Vagina (tissue), 2 donors: ENCODE measurements around the gene TUBE1. TPM values are rescaled to one million over a fixed set of nuclear protein-coding genes. Genes with fewer than 3 reads are reported as not detected.

Experiments used
- DNase-seq, 2 donors: peaks; one replicate each; pipeline ENCODE4 v3.0.0-alpha.2; 2017; ENCODE audit errors: extremely low spot score in 2 of 2
- H3K27ac ChIP-seq: fragments of 200-600 bp; sonication (generic); one replicate; pipeline ENCODE4 v1.5.1; 2019
- H3K27me3 ChIP-seq: fragments of 200-600 bp; sonication (generic); one replicate; pipeline ENCODE4 v1.5.1; 2019
- H3K36me3 ChIP-seq, 2 donors: fragments of 200-600 bp; sonication (generic); one replicate each; pipeline ENCODE4 v1.5.1; 2017 to 2019
- H3K4me1 ChIP-seq: fragments of 200-600 bp; sonication (generic); one replicate; pipeline ENCODE4 v1.5.1; 2019
- H3K4me3 ChIP-seq, 2 donors: fragments of 200-600 bp; sonication (generic); 1 replicate in 1 of 2; 2 replicates in 1 of 2; pipeline ENCODE4 v1.5.1; 2016 to 2019
- H3K9me3 ChIP-seq: fragments of 200-600 bp; sonication (generic); one replicate; pipeline ENCODE4 v1.5.1; 2019
- CTCF ChIP-seq, 3 experiments: fragments of 450-650 bp in 2 of 3; fragments of 200-600 bp in 1 of 3; sonication (generic) in 1 of 3; IDR thresholded peaks; one replicate each; pipeline ENCODE4 v1.5.1; 2017 to 2019; ENCODE audit warnings: antibody characterized with exemption in 3 of 3, mild to moderate bottlenecking in 2 of 3, moderate library complexity in 2 of 3
- POLR2A ChIP-seq, 2 donors: fragments of 450-650 bp; IDR thresholded peaks; one replicate each; pipeline ENCODE4 v1.6.1; 2017; ENCODE audit warnings: antibody characterized with exemption in 2 of 2, mild to moderate bottlenecking in 2 of 2, moderate library complexity in 2 of 2
- POLR2AphosphoS5 ChIP-seq, 2 donors: sonication (generic); formaldehyde crosslinking; IDR thresholded peaks; one replicate each; pipeline ENCODE4 v1.9.0; 2017; ENCODE audit warnings: antibody characterized with exemption in 2 of 2, mild to moderate bottlenecking in 2 of 2, low read depth in 1 of 2; ENCODE audit not compliant: insufficient read depth in 1 of 2
- intact Hi-C: fragments of 100-400 bp; cut with DNase I; formaldehyde crosslinking; loops from one replicate; pipeline ENCODE4 v1.15.1; 2023
- total RNA-seq: library from RNA; depleted of rRNA; stranded (reverse); fragments of >200 nt; gene quantifications from one replicate; pipeline ENCODE4 v1.2.3, GENCODE V29; 2016

TUBE1 gene
- total RNA-seq, 1 donor from 2014 or later, result 38.8 TPM

GRCh38 chr6:112096901-112097300 is 9.6 kb upstream of the TUBE1 start:
- Histone ChIP-seq H3K4me3 (no peak overlapping the region), H3K9me3 (no peaks in the 10 kb centered on the region), H3K27ac (no peak overlapping the region), H3K36me3 (peaks cover 0 to 9% of the 10 kb centered on the region in 2 donors), H3K27me3 (no peaks in the 10 kb centered on the region), H3K4me1 (no peaks in the 10 kb centered on the region)
- no peak for DNase-seq
- TF ChIP-seq POLR2A (IDR thresholded peaks at IDR 0.05), result no peak
- TF ChIP-seq CTCF (IDR thresholded peaks at IDR 0.05), result no peak
- TF ChIP-seq POLR2AphosphoS5 (IDR thresholded peaks at IDR 0.05; ENCODE audit: insufficient read depth in 1 of 2, low read depth in 1 of 2), result no peak
- intact Hi-C loops, result loop anchor here (1.0 kb wide), 1 partner anchor 44 kb away; no protein-coding TSS in a partner anchor

GRCh38 chr6:112087916-112088315 is 634 bp upstream of the TUBE1 start:
- Histone ChIP-seq H3K4me1 (peaks cover 19% of the 10 kb centered on the region), H3K27ac (peak overlapping the region; percentile 82), H3K27me3 (no peaks in the 10 kb centered on the region), H3K4me3 (peak overlapping the region; percentile 80 to 83), H3K36me3 (peaks cover 0 to 11% of the 10 kb centered on the region in 2 donors), H3K9me3 (no peaks in the 10 kb centered on the region)
- no peak for DNase-seq
- TF ChIP-seq CTCF (IDR thresholded peaks at IDR 0.05), result no peak
- TF ChIP-seq POLR2AphosphoS5 (IDR thresholded peaks at IDR 0.05; ENCODE audit: insufficient read depth in 1 of 2, low read depth in 1 of 2), result no peak
- no peak for TF ChIP-seq POLR2A (IDR thresholded peaks at IDR 0.05)
- intact Hi-C loops, result no loop called here

DNA sequence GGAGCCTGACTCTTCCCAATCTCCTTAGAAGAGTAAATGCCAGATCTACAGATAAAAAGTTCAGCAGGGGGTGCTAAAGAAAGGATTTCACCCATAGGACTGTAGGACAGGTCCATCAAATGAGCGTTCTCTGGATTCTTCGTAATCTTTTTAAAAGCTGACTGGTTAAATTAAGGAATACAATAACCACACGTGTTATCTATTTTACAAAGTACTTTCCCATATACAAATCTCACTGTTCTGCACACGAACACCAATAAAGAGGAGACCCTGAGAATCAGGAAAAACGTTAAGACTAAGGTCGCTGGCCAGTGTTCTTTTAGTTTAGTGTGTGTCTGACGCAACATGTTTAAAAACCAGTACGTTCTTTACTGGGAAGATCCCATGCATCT is 542 bp downstream of the TUBE1 start:
- Histone ChIP-seq H3K4me1 (peaks cover 19% of the 10 kb centered on the region), H3K27me3 (no peaks in the 10 kb centered on the region), H3K36me3 (peaks cover 0 to 11% of the 10 kb centered on the region in 2 donors), H3K9me3 (no peaks in the 10 kb centered on the region), H3K4me3 (peak overlapping the region; percentile 80 to 83), H3K27ac (peak overlapping the region; percentile 82)
- intact Hi-C loops, result no loop called here
- no peak for DNase-seq
- TF ChIP-seq POLR2AphosphoS5 (IDR thresholded peaks at IDR 0.05; ENCODE audit: insufficient read depth in 1 of 2, low read depth in 1 of 2) (no peak), CTCF (IDR thresholded peaks at IDR 0.05) (no peak)

DNA sequence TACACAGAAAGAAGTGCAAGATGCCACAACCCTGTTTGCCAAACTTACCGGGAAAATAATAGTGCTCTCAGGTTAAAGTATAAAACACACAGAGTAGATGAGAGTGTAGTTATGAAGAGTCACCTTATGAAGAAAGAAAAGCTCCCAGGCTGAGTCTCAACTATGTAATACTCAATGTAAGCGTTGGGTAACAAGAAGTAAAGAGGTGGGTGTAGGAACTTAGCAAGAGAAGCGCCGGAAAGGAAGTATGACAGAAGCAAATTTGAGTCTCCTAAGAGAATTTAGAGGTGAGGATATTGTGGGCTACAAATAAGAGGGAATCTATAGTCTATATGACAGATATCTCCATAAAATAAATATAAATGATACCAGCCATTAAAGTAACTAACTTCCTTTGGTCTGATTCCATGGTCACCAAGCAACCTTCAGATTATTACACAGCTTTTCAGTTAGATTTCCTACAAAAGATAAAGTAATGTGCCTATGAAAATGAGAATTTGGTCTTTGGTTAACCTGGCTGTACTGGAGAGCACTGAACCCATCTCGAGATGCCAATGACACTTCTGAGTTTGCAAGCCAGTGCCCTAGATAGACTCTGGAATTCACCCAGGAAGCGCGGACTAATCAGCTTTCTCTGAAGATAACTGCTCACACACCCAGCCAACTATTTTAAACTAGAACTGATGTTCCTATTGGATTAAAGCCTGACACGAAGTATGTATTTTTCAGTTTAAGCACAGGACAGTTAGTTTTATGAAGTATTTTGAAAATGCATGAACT is 1.8 kb downstream of the TUBE1 start:
- Histone ChIP-seq H3K36me3 (peaks cover under 1 to 12% of the 10 kb centered on the region in 2 donors), H3K9me3 (no peaks in the 10 kb centered on the region), H3K27me3 (no peaks in the 10 kb centered on the region), H3K27ac (no peak overlapping the region), H3K4me3 (no peak overlapping the region), H3K4me1 (peaks cover 19% of the 10 kb centered on the region)
- intact Hi-C loops, result no loop called here
- TF ChIP-seq POLR2A (IDR thresholded peaks at IDR 0.05) (no peak), CTCF (IDR thresholded peaks at IDR 0.05) (no peak), POLR2AphosphoS5 (IDR thresholded peaks at IDR 0.05; ENCODE audit: insufficient read depth in 1 of 2, low read depth in 1 of 2) (no peak)
- DNase-seq, result no peak

- TF ChIP-seq POLR2AphosphoS5 (IDR thresholded peaks at IDR 0.05; ENCODE audit: insufficient read depth in 1 of 2, low read depth in 1 of 2), result no peak
- TF ChIP-seq POLR2A (IDR thresholded peaks at IDR 0.05), result no peak
- no peak for TF ChIP-seq CTCF (IDR thresholded peaks at IDR 0.05)
- H3K36me3 ChIP-seq, result peaks cover 5 to 37% of the 10 kb centered on the region in 2 donors
- H3K27ac ChIP-seq, result no peak overlapping the region
- intact Hi-C loops, result no loop called here
- H3K27me3 ChIP-seq, result no peaks in the 10 kb centered on the region
- H3K4me1 ChIP-seq, result peaks cover 9% of the 10 kb centered on the region
- no peak overlapping the region for H3K4me3 ChIP-seq
- no peaks in the 10 kb centered on the region for H3K9me3 ChIP-seq
- DNase-seq, result no peak
Observed at GRCh38 chr6:112081569-112081968, 5.7 kb downstream of the TUBE1 start.
